ENCODE data around the gene COMMD9. TPM values are rescaled to one million over a fixed set of nuclear protein-coding genes. Genes with fewer than 3 reads are reported as not detected.
A peak's percentile ranks its signal among the peaks of the same experiment; 100 is the strongest.

COMMD9 gene
- total RNA-seq, 8 experiments from 2014 or later, result 26.4 to 66.8 (median 43.7) TPM

GRCh38 chr11:36265793-36266628 lies 23.2 kb downstream of the COMMD9 start:
- in situ Hi-C loops (cut with MboI; ENCODE audit: low pct_unique_long_range_greater_than_20kb in 2 of 9, low sequenced_read_pairs in 9 of 9, unreplicated experiment in 9 of 9), result loop anchor here in 7 of 9 experiments (10.0 to 25.0 kb wide), 10 partner anchors 104 to 779 kb away; partner anchors contain the start of gene FJX1 (in 6 of the 7)
- WGBS, 10 experiments, result 0 to 100% (median 35%) methylated on average over 1 to 4 of the region's 13 CpGs; no CpG with 5 or more reads in 1 of the 10 experiments
- no peak overlapping the region for H3K27ac ChIP-seq
- peak; percentile 71 to 93 (median 88) for ATAC-seq (replicated peaks in 6 of 8)
- no peak overlapping the region for H3K4me3 ChIP-seq
- H3K4me1 ChIP-seq (replicated peaks in 1 of 2), result peaks cover 9 to 11% of the 10 kb centered on the region in 2 donors

- ATAC-seq (replicated peaks in 6 of 8), result no peak
- WGBS, 10 experiments, result 50 to 100% (median 71%) methylated on average over 1 to 4 of the region's 5 CpGs; no CpG with 5 or more reads in 2 of the 10 experiments
- in situ Hi-C loops (cut with MboI; ENCODE audit: low pct_unique_long_range_greater_than_20kb in 2 of 9, low sequenced_read_pairs in 9 of 9, unreplicated experiment in 9 of 9), result loop anchor here in 7 of 9 experiments (10.0 to 25.0 kb wide), 10 partner anchors 103 to 778 kb away; partner anchors contain the start of gene FJX1 (in 6 of the 7)
- H3K4me3 ChIP-seq, result no peak overlapping the region
- H3K4me1 ChIP-seq (replicated peaks in 1 of 2), result peaks cover 9 to 11% of the 10 kb centered on the region in 2 donors
- no peak overlapping the region for H3K27ac ChIP-seq
Observed at GRCh38 chr11:36264973-36265344, 24.3 kb downstream of the COMMD9 start.

GRCh38 chr11:36264011-36264972 lies 24.9 kb downstream of the COMMD9 start:
- Histone ChIP-seq H3K27ac (no peak overlapping the region), H3K4me3 (no peak overlapping the region), H3K4me1 (replicated peaks in 1 of 2) (peaks cover 9 to 11% of the 10 kb centered on the region in 2 donors)
- ATAC-seq (replicated peaks in 6 of 8), result no peak
- 51 to 100% (median 83%) methylated on average over 1 to 6 of the region's 9 CpGs for WGBS, 10 experiments
- in situ Hi-C loops (cut with MboI; ENCODE audit: low pct_unique_long_range_greater_than_20kb in 2 of 9, low sequenced_read_pairs in 9 of 9, unreplicated experiment in 9 of 9), result loop anchor here in 7 of 9 experiments (10.0 to 25.0 kb wide), 10 partner anchors 102 to 777 kb away; partner anchors contain the start of gene FJX1 (in 6 of the 7)

GRCh38 chr11:36261094-36261493 lies 28.1 kb downstream of the COMMD9 start:
- H3K27ac ChIP-seq, result no peak overlapping the region
- H3K4me1 ChIP-seq (replicated peaks in 1 of 2), result peaks cover 4 to 27% of the 10 kb centered on the region in 2 donors
- H3K4me3 ChIP-seq, result no peak overlapping the region
- in situ Hi-C loops (cut with MboI; ENCODE audit: low pct_unique_long_range_greater_than_20kb in 2 of 9, low sequenced_read_pairs in 9 of 9, unreplicated experiment in 9 of 9), result loop anchor here in 7 of 9 experiments (10.0 to 25.0 kb wide), 10 partner anchors 99 to 774 kb away; partner anchors contain the start of gene FJX1 (in 6 of the 7)
- ATAC-seq (replicated peaks in 6 of 8), result no peak
- WGBS, 10 experiments, result 50 to 93% (median 78%) methylated on average over 1 to 4 of the region's 4 CpGs; no CpG with 5 or more reads in 2 of the 10 experiments

GRCh38 chr11:36258730-36259360 lies 30.4 kb downstream of the COMMD9 start:
- peaks cover 4 to 22% of the 10 kb centered on the region in 2 donors for H3K4me1 ChIP-seq (replicated peaks in 1 of 2)
- WGBS, 10 experiments, result 20 to 100% (median 68%) methylated on average over 1 to 6 of the region's 12 CpGs; no CpG with 5 or more reads in 1 of the 10 experiments
- in situ Hi-C loops (cut with MboI; ENCODE audit: low pct_unique_long_range_greater_than_20kb in 2 of 9, low sequenced_read_pairs in 9 of 9, unreplicated experiment in 9 of 9), result loop anchor here in 5 of 9 experiments (25.0 kb wide), 8 partner anchors 97 to 772 kb away; partner anchors contain the start of gene FJX1 (in 4 of the 5)
- H3K4me3 ChIP-seq, result no peak overlapping the region
- ATAC-seq (replicated peaks in 6 of 8), result peak; percentile 84 to 96 (median 92)
- H3K27ac ChIP-seq, result no peak overlapping the region

GRCh38 chr11:36257351-36257750 lies 31.9 kb downstream of the COMMD9 start:
- ATAC-seq (replicated peaks in 6 of 8), result peak in 2 of 8 experiments; percentile 14 to 15
- Histone ChIP-seq H3K4me3 (no peak overlapping the region), H3K4me1 (replicated peaks in 1 of 2) (peaks cover 13 to 36% of the 10 kb centered on the region in 2 donors), H3K27ac (peak overlapping the region in 1 of 2 donors; percentile 14)
- in situ Hi-C loops (cut with MboI; ENCODE audit: low pct_unique_long_range_greater_than_20kb in 2 of 9, low sequenced_read_pairs in 9 of 9, unreplicated experiment in 9 of 9), result loop anchor here in 5 of 9 experiments (25.0 kb wide), 8 partner anchors 95 to 770 kb away; partner anchors contain the start of gene FJX1 (in 4 of the 5)
- 70 to 83% (median 80%) methylated on average over 1 to 3 of the region's 5 CpGs; no CpG with 5 or more reads in 6 of the 10 experiments for WGBS, 10 experiments

GRCh38 chr11:36254713-36255112 lies 34.5 kb downstream of the COMMD9 start:
- H3K27ac ChIP-seq, result no peak overlapping the region
- ATAC-seq (replicated peaks in 6 of 8), result peak in 2 of 8 experiments; percentile 6
- in situ Hi-C loops (cut with MboI; ENCODE audit: low pct_unique_long_range_greater_than_20kb in 2 of 9, low sequenced_read_pairs in 9 of 9, unreplicated experiment in 9 of 9), result loop anchor here in 5 of 9 experiments (25.0 kb wide), 8 partner anchors 92 to 767 kb away; partner anchors contain the start of gene FJX1 (in 4 of the 5)
- peaks cover 24 to 47% of the 10 kb centered on the region in 2 donors for H3K4me1 ChIP-seq (replicated peaks in 1 of 2)
- WGBS, 10 experiments, result 33 to 100% (median 84%) methylated on average over 1 of the region's 1 CpG; no CpG with 5 or more reads in 4 of the 10 experiments
- H3K4me3 ChIP-seq, result no peak overlapping the region

- in situ Hi-C loops (cut with MboI; ENCODE audit: low pct_unique_long_range_greater_than_20kb in 2 of 9, low sequenced_read_pairs in 9 of 9, unreplicated experiment in 9 of 9), result loop anchor here in 5 of 9 experiments (25.0 kb wide), 8 partner anchors 91 to 766 kb away; partner anchors contain the start of gene FJX1 (in 4 of the 5)
- peak; percentile 39 to 84 (median 74) for ATAC-seq (replicated peaks in 6 of 8)
- peaks cover 24 to 43% of the 10 kb centered on the region in 2 donors for H3K4me1 ChIP-seq (replicated peaks in 1 of 2)
- peak overlapping the region in 1 of 2 donors; percentile 12 for H3K27ac ChIP-seq
- H3K4me3 ChIP-seq, result no peak overlapping the region
- WGBS, 10 experiments, result 0 to 28% (median 0%) methylated on average over 1 to 4 of the region's 5 CpGs; no CpG with 5 or more reads in 6 of the 10 experiments
Observed at GRCh38 chr11:36253238-36253637, 36.0 kb downstream of the COMMD9 start.

- no peak overlapping the region for H3K4me3 ChIP-seq
- 40% methylated on average over 1 of the region's 2 CpGs; no CpG with 5 or more reads in 9 of the 10 experiments for WGBS, 10 experiments
- peaks cover 20 to 30% of the 10 kb centered on the region in 2 donors for H3K4me1 ChIP-seq (replicated peaks in 1 of 2)
- in situ Hi-C loops (cut with MboI; ENCODE audit: low pct_unique_long_range_greater_than_20kb in 2 of 9, low sequenced_read_pairs in 9 of 9, unreplicated experiment in 9 of 9), result loop anchor here in 5 of 9 experiments (25.0 kb wide), 8 partner anchors 90 to 765 kb away; partner anchors contain the start of gene FJX1 (in 4 of the 5)
- H3K27ac ChIP-seq, result peak overlapping the region; percentile 32 to 68
- ATAC-seq (replicated peaks in 6 of 8), result peak in 5 of 8 experiments; percentile 75 to 93 (median 85)
Observed at GRCh38 chr11:36251823-36252222, 37.4 kb downstream of the COMMD9 start.

- no peak overlapping the region for H3K27ac ChIP-seq
- ATAC-seq (replicated peaks in 6 of 8), result peak in 4 of 8 experiments; percentile 9 to 86 (median 74)
- in situ Hi-C loops (cut with MboI; ENCODE audit: low pct_unique_long_range_greater_than_20kb in 2 of 9, low sequenced_read_pairs in 9 of 9, unreplicated experiment in 9 of 9), result loop anchor here in 1 of 9 experiments (10.0 kb wide), 1 partner anchor 424 kb away; no protein-coding TSS in a partner anchor
Observed at GRCh38 chr11:36249246-36249645, 40.0 kb downstream of the COMMD9 start.

GRCh38 chr11:36248436-36248835 lies 40.8 kb downstream of the COMMD9 start:
- Histone ChIP-seq H3K27ac (no peak overlapping the region), H3K4me1 (replicated peaks in 1 of 2) (peaks cover 27% of the 10 kb centered on the region in 2 donors), H3K4me3 (no peak overlapping the region)
- in situ Hi-C loops (cut with MboI; ENCODE audit: low pct_unique_long_range_greater_than_20kb in 2 of 9, low sequenced_read_pairs in 9 of 9, unreplicated experiment in 9 of 9), result loop anchor here in 1 of 9 experiments (10.0 kb wide), 1 partner anchor 424 kb away; no protein-coding TSS in a partner anchor
- 77 to 100% (median 88%) methylated on average over 1 to 4 of the region's 4 CpGs; no CpG with 5 or more reads in 1 of the 10 experiments for WGBS, 10 experiments
- ATAC-seq (replicated peaks in 6 of 8), result no peak

More at GRCh38 chr11:36249246-36249645, 40.0 kb downstream of the COMMD9 start:
- Histone ChIP-seq H3K4me3 (no peak overlapping the region), H3K4me1 (replicated peaks in 1 of 2) (peaks cover 21 to 30% of the 10 kb centered on the region in 2 donors)
- WGBS, 10 experiments, result 0 to 86% (median 65%) methylated on average over 1 to 2 of the region's 2 CpGs; no CpG with 5 or more reads in 1 of the 10 experiments

Measured in motor neuron (in vitro differentiated cells).